Gastrocnemius medialis (tissue), 4 donors: ENCODE results near the gene RAB11B.

Experiments used
- CTCF ChIP-seq, 5 experiments: fragments of 450-650 bp in 3 of 5; fragments of 200-600 bp in 2 of 5; sonication (generic) in 2 of 5; IDR thresholded peaks in 4 of 5; conservative IDR thresholded peaks in 1 of 5; 1 replicate in 4 of 5; 2 replicates in 1 of 5; pipeline ENCODE4 v1.5.1; 2016 to 2019; ENCODE audit warnings: antibody characterized with exemption in 5 of 5, mild to moderate bottlenecking in 3 of 5, moderate library complexity in 3 of 5
- POLR2A ChIP-seq, 2 donors: fragments of 450-650 bp; IDR thresholded peaks; one replicate each; pipeline ENCODE4 v1.6.1; 2017; ENCODE audit warnings: antibody characterized with exemption in 2 of 2, mild to moderate bottlenecking in 2 of 2, moderate library complexity in 2 of 2

GRCh38 chr19:8398311-8398771 lies 8.2 kb downstream of the RAB11B start:
- TF ChIP-seq CTCF (IDR thresholded peaks at IDR 0.05 in 4 of 5, conservative IDR thresholded peaks at IDR 0.05 in 1 of 5): no peak
- TF ChIP-seq POLR2A (IDR thresholded peaks at IDR 0.05): no peak
